T follicular helper cell (primary cell): Measurements from ENCODE around the gene CFAP251.

ENCODE experiments used
- DNase-seq: peaks from one replicate; pipeline ENCODE4 v3.0.0-alpha.2; 2020; ENCODE audit warnings: low read depth

CFAP251 gene

DNA sequence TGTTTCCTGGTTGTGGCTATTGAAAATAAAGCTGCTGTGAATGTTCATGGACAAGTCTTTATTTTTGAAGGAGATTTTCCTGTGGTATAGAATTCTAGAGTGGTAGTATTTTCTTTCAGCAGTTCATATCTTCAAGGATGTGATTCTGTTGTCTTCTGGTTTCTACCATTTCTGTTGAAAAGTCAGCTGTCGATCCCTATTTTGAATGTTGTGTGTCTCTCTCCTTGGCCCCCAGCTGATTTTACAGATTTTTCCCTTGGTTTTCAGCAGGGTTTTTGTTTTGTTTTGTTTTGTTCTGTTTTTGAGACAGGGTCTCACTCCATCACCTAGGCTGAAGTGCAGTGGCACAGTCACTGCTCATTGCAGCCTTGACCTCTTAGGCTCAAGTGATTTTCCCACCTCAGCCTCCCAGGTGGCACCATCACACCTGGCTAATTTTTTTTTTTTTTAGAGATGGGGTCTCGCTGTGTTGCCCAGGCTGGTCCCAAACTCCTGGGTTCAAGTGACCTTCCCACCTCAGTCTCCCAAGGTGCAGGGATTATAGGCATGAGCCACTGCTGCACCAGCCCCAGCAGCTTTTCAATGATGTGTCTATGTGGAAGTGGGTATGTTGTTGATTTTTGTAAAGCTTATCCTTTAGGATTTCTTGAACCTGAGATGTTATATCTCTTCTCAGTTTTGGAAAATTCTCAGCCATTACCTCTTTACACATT is 28.1 kb downstream of the CFAP251 start:
- no peak for DNase-seq

DNA sequence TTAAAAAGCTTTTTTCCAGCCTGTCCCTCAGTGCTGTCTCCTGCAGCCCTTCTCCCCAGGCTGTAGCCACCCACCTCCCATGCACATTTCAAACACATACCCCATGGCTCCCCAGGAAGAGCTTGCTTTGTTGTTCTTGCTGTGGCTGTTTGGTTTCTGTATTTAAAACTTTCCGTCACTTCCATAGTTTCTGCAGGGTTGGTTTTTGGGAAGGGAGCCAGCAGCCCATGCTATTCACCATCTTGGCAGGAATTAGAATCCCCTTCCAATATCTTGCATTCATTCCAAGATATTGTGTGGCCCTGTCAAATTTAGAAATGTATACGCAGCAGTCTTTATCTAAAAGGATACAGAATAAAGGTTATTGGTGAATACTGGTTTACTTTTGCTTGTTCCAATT is 29.6 kb downstream of the CFAP251 start:
- no peak for DNase-seq

DNA sequence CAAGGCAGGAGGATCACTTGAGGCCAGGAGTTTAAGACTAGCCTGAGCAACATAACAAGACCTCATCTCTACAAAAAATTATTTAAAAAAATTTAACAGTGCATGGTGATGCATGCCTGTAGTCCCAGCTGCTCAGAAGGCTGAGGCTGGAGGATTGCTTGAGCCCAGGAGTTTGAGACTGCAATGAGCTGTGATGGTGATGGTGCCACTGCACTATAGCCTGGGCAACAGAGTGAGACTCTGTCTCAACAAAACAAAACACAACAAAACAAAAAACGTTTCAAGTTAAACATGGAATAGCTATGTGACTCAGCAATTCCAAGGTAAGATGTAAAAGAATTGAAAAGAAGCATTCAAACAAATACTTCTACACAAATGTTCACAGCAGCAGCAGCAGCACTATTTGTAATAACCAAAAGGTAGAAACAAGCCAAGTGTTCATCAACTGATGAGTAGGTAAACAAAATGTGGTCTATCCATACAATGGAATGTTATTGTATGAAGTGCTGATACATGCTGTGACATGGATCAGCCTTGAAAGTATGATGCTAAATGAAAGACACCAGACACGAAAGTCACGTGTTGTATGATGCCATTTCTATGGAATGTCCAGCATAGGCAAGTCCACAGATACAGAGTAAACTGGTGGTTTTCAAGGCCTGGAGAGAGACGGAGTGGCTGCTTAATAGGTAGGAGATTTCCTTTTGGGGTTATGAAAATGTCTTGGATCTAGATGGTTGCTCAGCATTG is 31.4 kb downstream of the CFAP251 start:
- no peak for DNase-seq

DNA sequence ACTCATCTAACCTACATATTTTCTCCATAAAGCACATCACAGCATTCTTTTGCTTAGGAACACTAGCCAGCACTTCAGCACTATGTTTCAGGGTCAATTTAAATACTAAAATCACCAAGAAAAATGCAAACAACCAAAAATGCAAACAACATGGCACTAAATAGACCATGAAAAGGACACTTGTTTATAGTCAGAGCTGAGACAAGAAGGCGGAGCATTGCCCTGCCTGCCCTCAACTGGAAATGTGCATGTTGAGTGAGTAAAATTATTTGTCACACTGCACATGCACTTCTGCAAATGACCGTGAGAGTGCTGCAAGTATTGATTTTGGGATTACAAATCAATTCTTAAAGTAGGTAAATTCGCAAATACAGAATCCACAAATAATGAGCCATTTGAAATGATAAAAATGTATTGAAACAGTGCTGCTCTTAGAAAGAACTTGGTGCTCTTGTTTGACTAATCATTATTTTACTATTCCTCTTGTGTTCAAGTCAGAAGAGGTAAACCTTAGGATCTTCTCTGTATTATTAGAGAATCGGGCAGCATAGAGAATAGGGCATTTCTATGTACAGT is 34.8 kb downstream of the CFAP251 start:
- no peak for DNase-seq

DNA sequence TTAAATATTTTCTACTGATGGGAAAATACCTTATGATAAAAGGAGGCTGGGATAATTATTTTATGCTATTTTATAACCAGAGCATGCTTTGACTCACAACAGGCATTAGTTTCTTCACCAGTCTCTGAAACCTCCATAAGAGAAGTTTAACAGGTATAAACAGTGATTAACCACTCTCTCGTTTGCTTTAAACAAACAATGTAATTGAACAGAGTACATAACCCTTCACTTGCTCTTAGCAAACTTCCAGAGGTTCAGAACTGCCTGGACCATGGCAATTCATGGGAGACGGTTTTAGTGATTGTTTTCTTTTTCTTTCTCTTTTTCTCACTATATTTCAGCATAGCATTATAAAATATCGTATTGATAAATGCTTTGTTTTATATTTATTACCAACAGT is 35.3 kb downstream of the CFAP251 start:
- no peak for DNase-seq

DNA sequence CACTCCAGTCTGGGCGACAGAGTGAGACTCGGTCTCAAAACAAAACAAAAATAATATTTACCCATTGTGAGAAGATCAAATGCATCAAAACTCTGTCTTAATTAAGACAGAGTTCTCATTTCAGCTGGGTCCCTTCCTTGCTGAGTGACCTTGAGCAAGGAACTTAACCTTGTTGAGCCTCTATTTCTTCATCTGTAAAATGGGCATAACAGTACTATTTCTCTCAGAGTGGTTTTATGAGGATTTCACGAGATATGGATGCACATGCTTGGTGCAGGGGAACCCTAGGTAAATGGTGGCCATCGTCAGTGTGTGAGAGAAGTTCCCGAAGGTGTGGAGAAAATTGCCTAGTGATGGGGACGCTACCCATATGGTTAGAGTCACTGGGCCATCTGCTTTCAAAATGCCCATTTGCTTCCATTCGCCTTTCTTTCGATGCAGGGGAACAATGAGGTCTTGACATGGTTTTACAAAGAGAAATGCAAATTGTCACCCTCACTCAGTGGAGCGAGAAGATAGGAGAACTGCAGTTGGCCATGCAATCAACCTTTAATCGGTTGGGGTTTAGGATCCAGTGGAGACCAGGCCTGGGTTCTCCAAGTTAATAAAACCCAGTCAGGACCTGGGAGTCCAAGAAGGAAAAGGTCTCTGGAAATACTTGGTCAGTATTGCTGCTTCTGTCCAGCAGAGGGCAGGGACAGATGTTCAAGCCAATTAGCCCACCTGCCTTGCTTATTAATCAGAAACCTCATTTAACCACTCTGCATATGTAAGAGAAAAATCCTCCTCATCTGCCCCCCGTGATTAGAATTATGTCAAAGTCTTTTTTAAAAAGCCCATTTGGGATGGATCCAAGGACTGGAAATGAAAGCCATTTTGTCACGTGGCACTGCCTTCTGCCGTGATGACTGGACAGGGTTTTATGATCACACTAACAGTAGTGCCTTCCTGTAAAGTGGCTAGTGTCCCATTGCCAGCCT is 37.2 kb downstream of the CFAP251 start:
- no peak for DNase-seq

DNA sequence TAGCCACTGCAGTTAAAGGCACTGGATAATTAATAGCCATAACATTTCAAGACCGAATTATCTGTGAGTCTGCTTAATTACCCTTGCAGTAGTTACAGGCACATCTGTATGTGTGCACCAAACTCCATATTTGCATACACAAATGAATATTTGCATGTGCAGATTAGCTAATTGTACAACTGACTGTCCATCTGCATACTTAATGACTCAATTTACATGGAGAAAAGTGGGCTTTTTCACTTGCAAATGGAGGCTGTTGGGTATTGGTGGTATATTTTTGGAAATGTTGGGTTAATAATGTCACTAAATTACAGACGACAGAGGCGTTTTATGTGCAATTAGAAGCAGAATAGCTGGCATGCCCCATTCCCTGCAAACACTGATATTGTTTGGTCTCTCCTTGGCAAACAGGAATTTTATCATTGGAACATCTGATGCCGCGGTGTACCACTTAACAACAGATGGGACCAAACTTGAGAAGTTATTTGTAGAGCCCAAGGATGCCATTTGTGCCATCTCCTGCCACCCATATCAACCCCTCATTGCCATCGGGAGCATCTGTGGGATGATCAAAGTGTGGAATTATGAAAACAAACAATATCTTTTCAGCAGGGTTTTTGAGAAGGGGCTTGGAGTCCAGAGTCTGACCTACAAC is 39.6 kb downstream of the CFAP251 start:
- DNase-seq, result no peak

DNA sequence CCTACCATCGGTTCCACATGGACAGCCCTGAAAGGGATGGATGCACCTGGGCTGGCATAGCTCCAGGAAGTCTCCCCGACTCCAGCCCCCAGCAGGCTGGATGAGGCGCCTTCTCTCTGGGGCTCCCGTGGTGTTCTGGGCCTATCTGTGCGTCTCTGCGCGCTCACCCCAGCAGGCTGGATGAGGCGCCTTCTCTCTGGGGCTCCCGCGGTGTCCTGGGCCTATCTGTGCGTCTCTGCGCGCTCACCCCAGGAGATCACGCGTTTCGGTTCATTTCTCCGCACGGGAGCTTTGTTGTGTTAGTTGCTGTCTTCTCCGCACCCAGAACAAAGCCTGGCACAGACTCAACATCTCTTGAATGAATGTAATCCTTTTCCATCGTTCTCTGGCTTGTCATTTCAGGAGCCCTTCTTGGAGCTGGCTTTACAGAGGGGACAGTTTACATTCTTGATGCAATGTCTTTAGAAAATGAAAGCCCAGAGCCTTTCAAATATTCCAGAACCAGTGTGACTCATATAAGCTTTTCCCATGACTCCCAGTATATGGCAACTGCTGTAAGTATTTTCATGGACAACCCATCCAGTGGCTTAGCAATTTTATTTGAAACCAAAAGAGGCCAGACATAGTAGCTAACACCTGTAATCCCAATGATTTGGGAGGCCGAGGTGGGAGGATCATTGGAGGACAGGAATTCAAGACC is 40.3 kb downstream of the CFAP251 start:
- DNase-seq, result no peak

DNA sequence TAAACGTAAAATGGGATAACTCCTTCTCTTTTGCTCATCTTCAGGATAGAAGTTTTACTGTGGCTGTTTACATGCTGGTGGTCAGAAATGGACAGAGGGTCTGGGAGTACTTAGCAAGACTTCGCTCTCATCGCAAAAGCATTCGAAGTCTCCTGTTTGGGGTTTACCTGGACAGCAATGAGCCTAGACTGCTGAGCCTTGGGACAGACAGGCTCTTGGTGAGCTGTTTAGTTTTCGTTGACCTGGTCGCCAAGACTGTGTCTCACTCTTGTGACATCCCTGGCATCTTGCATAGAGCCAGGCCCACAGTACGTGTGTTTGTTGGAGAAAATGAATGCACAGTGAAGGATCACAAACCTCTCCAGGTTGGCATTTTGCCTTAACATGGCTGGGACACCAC is 42.1 kb downstream of the CFAP251 start:
- DNase-seq, result no peak

DNA sequence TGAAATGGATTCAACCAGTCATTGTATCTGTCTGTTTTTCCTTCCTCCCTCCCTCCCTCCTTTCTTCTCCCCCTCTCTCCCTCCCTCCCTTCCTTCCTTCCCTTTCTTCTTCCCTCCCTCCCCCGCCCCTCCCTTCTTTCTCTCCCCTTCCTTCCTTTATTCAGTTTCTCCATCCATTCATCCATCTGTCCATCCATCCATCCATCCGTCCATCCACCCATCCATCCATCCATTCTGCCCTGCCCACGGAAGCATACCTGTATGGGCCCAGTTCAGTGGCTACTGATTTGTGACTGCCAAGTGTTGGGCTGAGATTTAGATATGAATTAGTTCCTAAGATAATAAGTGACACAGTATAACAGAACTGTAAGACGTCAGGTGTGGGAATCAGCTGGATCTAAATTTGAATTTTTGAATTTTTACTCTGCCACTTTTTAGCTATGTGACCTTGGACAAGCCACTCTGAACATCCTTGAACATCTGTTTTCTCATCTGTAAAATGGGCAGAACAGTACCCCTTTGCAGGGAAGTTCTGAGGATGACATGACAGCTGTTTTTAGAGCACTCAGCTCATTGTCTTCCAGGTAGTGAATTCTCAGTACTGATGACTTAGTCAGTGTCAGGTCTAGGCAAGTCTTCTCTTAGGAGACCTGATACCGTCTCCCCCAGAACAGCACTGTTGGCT is 42.9 kb downstream of the CFAP251 start:
- no peak for DNase-seq

DNA sequence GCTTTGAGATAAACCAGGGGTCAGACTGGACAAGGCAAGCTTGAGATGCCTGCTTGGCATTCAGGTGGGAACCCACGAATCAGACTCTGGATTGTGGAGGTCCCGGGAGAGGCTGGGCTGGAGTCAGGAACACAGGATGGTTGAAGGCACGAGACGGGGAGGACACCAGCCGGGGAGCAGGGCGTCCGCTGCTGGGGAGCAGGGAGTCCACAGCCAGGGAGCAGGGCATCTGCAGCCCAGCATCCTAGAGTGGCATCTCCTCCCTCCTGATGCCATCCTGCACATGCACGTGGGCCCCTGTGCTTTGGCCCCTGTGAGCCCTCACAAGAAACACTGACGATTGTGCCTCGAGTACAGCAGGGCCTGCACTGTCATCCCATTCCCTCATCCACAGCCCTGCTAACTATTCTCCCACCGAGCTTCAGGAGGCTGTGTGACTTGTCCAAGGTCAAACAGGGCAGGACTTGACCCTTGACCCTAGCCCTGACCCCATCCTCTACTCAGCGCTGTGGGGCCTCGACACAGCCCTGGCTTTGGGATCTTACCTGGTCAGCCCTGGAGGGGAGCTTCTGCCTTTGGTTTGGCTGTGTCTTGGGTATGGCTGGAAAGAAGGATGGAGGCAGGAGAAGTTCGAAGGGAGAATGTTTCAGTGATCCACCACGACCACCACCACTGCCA is 45.1 kb downstream of the CFAP251 start:
- DNase-seq, result no peak

DNA sequence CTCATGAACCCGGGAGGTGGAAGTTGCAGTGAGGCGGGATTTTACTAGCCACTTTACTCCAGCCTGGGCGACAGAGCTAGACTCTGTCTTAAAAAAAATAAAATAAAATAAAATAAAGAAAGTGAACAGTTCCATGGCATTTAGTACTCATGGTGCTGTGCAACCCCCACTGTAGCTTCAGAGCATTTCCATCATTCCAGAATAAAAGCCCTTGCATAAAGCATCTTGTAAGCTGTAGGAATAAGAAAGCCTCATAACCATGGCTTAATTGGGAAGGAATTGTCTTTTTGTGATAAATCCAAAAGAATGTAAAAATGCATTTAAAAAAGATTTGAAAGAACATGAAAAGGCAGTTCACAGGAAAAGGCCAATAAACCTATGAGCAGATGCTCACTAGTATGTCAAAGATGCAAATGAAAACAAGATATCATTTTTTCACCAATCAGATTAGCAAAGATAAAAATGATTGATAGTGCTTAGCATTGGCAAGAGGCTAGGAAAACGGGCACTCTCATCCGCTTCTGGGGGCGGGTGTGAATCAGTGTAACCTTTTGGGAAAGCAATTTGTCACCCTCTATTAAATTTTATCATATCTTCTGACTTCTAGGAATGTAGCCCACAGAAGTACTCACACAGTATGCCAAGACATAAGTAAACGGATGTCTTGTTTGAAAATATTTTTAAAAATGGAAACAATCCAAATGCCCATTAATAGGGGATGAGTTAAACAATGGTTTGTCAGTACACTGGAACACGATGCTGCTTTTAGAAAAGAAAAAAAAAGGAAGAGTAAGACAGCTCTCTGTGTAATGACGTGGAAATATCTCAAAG is 46.6 kb downstream of the CFAP251 start:
- DNase-seq, result no peak

DNA sequence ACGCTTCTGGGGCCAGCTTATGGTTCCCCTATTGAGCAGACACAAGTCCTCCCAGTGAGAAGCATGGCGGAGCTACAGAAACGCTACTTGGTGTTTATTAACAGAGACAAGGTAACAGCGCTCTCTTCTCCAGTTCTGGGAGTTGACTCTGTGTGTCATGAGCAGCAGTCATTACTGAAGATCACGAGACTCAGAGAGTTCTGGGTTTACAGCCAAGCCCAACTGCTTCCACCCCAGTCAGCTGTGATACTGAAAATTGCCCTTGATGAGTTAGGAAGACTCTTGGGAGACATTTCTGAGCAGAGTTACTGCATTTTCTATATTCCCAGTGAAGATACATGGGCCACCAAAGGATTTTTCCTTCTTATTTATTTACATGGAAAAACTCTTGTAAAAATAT is 48.6 kb downstream of the CFAP251 start:
- no peak for DNase-seq

DNA sequence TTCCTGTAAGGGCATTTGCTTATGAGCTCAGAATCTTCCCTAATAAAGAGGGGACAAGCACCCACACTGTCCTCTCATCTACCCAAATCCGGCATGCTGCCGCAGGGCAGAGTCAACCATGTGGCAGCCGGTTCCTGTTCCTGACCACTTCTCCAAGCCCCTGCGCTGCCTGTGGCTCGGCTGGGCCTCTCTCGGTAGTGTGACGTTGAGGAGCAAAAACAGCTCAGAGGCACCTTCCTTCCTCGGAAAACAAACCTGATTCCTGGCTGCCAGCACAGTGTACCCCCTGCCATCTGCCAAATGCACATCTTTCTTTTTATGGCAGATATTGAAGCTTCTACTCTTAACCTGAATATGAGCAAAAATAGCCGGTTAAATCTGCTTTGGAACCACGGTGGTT is 50.5 kb downstream of the CFAP251 start:
- no peak for DNase-seq

DNA sequence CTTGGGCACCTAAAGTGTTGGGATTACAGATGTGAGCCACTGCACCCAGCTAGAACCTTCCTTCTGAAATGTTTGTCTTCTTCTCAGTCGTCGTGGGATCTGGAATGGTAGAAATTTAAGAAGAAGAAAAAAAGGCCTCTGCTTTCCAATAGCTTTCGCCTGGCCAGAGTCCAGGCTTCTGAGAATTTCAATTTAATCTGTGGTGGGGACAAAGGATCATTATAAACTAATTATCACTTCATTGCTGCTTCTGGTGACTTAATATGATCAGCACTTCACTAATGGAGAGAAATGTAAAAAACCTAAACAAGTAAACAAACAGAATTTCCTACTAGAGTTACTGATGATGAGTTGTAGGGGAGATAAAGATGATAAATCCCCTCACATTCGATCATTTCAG is 51.3 kb downstream of the CFAP251 start:
- DNase-seq, result no peak

DNA sequence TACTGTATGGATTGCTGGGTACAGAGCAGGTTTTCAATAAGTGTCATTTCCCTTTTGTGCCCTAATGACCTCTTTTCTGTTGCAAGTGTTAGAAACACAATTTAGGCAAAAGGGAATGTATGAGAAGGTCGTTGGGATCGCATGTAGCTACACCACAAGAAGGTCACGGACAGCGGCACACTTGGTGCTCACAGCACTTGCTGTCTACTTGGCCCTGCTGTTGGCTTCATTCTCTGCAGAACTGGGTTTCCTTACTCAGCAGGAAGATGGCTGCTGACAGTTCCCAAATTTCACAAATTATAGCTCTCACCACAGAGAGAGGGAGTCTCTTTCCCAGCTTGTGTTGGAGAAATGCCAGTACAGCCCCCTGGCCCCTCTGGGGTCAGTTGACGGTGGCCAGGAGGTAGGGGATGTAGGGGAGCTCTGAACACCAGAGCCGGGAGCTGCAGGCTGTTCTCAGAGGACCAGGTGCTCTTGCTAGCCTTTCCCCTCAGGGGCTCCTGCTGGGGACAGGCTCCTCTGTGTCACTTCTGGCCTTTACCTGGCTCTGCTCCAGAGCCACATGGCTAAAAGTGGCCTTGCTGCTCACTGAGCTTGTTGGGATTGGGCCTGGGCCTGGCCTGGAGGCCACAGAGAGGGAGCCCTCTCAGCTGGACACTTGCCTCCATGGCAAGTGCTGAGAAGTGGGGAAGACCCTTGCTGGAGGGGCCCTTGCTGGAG is 52.3 kb downstream of the CFAP251 start:
- no peak for DNase-seq

DNA sequence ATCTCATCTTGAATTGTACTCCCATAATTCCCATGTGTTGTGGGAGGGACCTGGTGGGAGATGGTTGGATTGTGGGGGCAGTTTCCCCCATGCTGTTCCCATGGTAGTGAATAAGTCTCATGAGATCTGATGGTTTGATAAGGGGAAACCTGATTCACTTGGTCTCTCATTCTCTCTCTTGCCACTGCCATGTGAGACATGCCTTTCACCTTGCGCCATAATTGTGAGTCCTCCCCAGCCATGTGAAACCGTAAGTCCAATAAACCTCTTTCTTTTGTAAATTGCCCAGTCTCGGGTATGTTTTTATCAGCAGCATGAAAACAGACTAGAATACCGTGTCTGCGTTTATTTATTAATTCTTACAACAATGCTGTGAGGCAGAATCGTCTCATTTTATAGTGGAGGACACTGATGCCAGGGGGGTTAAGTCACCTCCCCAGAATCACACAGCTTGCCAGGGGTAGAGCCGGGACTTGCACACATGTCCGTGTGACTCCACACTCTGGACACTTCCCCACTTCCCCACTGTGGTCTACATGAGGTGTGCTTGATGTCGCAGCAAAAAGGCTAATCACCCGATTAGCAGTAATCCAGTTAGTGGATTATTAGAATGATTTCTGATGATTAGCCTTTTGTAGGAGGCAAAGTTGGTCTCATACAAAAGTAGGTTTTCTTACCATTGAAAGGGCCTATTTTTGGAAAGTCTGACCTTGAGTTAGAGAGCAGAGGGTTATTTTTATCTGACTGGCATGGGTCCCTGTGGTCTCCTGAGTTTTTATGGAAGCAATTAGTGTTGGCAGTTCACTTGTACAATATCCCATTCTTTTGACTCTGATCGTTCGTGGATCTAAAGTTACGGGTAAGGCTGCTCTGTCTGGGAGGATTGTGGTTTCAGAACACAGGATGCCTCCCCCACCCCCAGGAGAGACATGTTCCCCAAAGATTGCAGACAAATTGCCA is 55.9 kb downstream of the CFAP251 start:
- no peak for DNase-seq
